Activated T-helper 2 cell treated with anti-CD3 and anti-CD28 coated beads, Interferon-gamma antibody, Interleukin-2, Interleukin-4, amounts not matched to agents 10 μg/mL and 5 μg/mL and 100 μg/mL, durations not matched to agents 14 hours and 24 hours and 36 hours (primary cell): ENCODE measurements around the gene FOXA2. TPM values are rescaled to one million over a fixed set of nuclear protein-coding genes. Genes with fewer than 3 reads are reported as not detected.
"Not testable (repeated sequence)": the region's sequence is repeated elsewhere in the genome, so short reads cannot be mapped to it uniquely, and the experiment has no call there.

Experiments used
- DNase-seq: peaks from one replicate; pipeline ENCODE4 v3.0.0; 2021; ENCODE audit warnings: low spot score
- H3K27ac Mint-ChIP-seq: one replicate; pipeline ENCODE4 v1.8.0; 2021; ENCODE audit warnings: mixed read lengths
- H3K27me3 Mint-ChIP-seq: one replicate; pipeline ENCODE4 v1.8.0; 2021; ENCODE audit warnings: low read depth, mixed read lengths
- H3K36me3 Mint-ChIP-seq: one replicate; pipeline ENCODE4 v1.8.0; 2021; ENCODE audit warnings: low read depth, mixed read lengths
- H3K4me1 Mint-ChIP-seq: one replicate; pipeline ENCODE4 v1.8.0; 2021; ENCODE audit warnings: low read depth, mixed read lengths
- H3K4me3 Mint-ChIP-seq: one replicate; pipeline ENCODE4 v1.8.0; 2021; ENCODE audit warnings: low read depth, mild to moderate bottlenecking, moderate library complexity, mixed read lengths
- H3K9me3 Mint-ChIP-seq: one replicate; pipeline ENCODE4 v1.8.0; 2021; ENCODE audit warnings: mixed read lengths
- intact Hi-C: fragments of 100-400 bp; cut with micrococcal nuclease; formaldehyde crosslinking; loops from one replicate; pipeline ENCODE4 v1.15.1; 2023
- total RNA-seq: library from RNA; stranded (reverse); gene quantifications from 2 replicates; pipeline ENCODE4 v1.2.3, GENCODE V29; 2022

Gene FOXA2
- total RNA-seq, 1 donor from 2014 or later = not detected

DNA sequence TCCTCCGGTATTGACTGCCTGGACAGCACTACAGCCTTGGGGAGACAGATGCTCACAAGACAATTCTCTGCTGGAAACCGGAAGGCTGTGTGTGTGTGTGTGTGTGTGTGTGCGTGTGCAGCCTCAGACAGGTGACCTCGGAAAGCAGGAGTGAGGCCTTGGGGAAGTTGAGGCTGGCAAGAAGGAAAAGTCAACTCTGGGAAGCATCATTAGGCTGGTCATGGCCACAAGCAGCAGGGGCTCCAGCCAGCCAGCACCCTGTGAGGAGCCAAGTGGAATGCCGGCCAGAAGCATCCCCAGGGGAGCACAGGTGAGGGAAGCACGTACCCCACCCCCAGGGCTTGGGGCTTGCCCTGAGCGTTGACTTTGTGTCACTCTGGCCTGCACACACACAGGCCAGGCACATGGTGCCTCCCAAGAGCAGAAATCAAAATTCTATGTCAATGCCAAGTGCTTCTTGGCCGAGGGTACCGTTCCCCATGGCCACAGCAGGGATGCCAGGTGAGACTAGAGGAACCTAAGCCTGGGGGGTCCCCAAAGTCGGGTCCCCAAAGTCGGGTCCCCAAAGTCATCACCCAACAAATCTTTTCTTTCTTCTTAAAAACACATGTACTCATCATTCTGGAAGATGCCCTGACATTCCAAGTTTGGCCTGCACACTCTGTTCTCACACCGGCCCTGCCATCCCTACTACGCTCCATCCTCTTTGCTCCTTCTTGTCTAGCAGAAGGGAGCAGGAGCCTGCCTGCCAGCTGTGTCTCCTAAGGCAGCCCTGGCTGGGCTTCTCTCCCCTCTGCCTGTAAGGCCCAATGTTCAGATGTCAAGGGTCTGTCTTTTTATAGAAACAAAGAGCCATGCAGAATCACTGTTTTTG lies 26.7 kb downstream of the FOXA2 start:
- no peak overlapping the region for H3K4me3 Mint-ChIP-seq
- DNase-seq = no peak
- no peaks in the 10 kb centered on the region for H3K36me3 Mint-ChIP-seq
- H3K27ac Mint-ChIP-seq = no peak overlapping the region
- peaks cover 24% of the 10 kb centered on the region for H3K27me3 Mint-ChIP-seq
- H3K4me1 Mint-ChIP-seq = no peaks in the 10 kb centered on the region
- intact Hi-C loops = no loop called here
- H3K9me3 Mint-ChIP-seq = peaks cover 7% of the 10 kb centered on the region

DNA sequence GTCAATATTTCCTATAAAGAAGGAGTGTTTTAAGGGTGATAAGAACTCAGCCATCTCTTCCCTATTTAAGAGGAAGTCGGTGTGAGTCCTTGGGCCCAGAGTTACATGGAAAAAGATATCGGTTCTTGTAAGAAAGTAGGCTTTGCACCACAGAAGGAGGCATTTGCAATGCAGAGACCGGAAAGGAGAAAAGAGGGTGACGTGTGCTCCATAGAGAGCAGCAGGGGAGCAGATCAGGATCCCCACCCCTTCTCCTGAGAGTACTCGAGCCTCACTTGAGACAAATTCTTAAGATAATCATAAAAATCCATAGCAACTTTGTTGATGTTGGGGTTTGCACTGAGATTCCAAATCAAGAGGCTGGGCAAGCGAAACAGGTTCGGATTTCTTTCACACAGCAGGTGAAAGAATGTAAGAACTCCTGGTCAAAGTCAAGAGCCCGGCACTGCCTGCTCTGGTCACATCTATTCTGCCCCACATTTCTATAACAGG lies 27.8 kb downstream of the FOXA2 start:
- H3K9me3 Mint-ChIP-seq = peaks cover 7% of the 10 kb centered on the region
- DNase-seq = no peak
- no peaks in the 10 kb centered on the region for H3K4me1 Mint-ChIP-seq
- no peak overlapping the region for H3K4me3 Mint-ChIP-seq
- H3K27ac Mint-ChIP-seq = no peak overlapping the region
- no peaks in the 10 kb centered on the region for H3K36me3 Mint-ChIP-seq
- intact Hi-C loops = no loop called here
- H3K27me3 Mint-ChIP-seq = peaks cover 20% of the 10 kb centered on the region

GRCh38 chr20:22555791-22556564 lies 28.4 kb downstream of the FOXA2 start:
- no peaks in the 10 kb centered on the region for H3K36me3 Mint-ChIP-seq
- intact Hi-C loops = no loop called here
- no peaks in the 10 kb centered on the region for H3K4me1 Mint-ChIP-seq
- H3K27me3 Mint-ChIP-seq = peaks cover 15% of the 10 kb centered on the region
- peaks cover 7% of the 10 kb centered on the region for H3K9me3 Mint-ChIP-seq
- DNase-seq = no peak
- no peak overlapping the region for H3K27ac Mint-ChIP-seq
- no peak overlapping the region for H3K4me3 Mint-ChIP-seq

DNA sequence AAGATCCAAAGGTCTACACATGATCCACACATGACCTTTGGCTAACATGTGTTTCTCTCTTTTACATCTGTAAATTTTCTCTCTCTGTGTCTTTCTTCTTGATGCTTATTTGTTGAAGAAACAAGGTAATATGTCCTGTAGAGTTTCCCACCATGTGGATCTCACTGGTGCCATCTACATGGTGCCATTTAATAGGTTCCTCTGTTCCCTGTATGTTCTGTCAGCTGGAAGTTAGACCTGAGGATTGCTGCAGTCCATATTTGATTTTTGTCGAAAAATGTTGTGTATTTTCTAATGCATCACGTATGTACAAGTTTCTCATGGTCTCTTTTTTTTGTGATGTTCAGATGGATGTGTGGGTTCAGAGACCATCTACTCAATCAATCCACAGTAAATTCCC lies 30.0 kb downstream of the FOXA2 start:
- H3K9me3 Mint-ChIP-seq = peaks cover 7% of the 10 kb centered on the region
- no peak for DNase-seq
- H3K4me3 Mint-ChIP-seq = no peak overlapping the region
- H3K27ac Mint-ChIP-seq = no peak overlapping the region
- intact Hi-C loops = no loop called here
- H3K36me3 Mint-ChIP-seq = no peaks in the 10 kb centered on the region
- H3K4me1 Mint-ChIP-seq = no peaks in the 10 kb centered on the region
- peaks cover 6% of the 10 kb centered on the region for H3K27me3 Mint-ChIP-seq

- H3K4me3 Mint-ChIP-seq, H3K36me3 Mint-ChIP-seq, H3K9me3 Mint-ChIP-seq, H3K27me3 Mint-ChIP-seq, DNase-seq, intact Hi-C loops, H3K4me1 Mint-ChIP-seq, H3K27ac Mint-ChIP-seq: not testable (repeated sequence)
Observed at GRCh38 chr20:22550514-22550913, 33.9 kb downstream of the FOXA2 start.

GRCh38 chr20:22548040-22548439 lies 36.3 kb downstream of the FOXA2 start:
- Mint-ChIP-seq H3K9me3 (no peaks in the 10 kb centered on the region), H3K27ac (no peak overlapping the region), H3K36me3 (no peaks in the 10 kb centered on the region), H3K27me3 (no peaks in the 10 kb centered on the region), H3K4me1 (no peaks in the 10 kb centered on the region), H3K4me3 (no peak overlapping the region)
- no peak for DNase-seq
- intact Hi-C loops = no loop called here

DNA sequence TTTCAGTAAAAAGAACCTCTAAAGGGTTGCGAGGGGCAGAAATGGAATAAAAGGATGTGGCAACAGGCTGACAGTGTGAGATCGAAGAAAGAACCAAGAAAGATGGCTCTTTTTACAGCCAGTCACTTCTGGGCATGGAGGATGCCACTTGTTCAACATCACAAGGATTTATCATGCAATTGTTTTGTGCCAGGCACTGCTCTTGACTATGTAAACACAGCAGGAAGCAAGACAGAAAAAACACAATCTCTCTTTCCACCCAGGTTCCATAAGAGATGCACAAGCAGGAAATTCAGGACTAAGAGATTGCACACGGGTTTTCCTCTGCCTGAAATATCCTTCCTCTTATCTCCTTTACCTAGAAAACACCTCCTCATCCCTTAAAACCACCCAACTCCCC lies 38.0 kb downstream of the FOXA2 start:
- Mint-ChIP-seq H3K4me3 (no peak overlapping the region), H3K27ac (no peak overlapping the region), H3K27me3 (no peaks in the 10 kb centered on the region), H3K36me3 (no peaks in the 10 kb centered on the region), H3K9me3 (no peaks in the 10 kb centered on the region), H3K4me1 (no peaks in the 10 kb centered on the region)
- intact Hi-C loops = no loop called here
- DNase-seq = no peak

DNA sequence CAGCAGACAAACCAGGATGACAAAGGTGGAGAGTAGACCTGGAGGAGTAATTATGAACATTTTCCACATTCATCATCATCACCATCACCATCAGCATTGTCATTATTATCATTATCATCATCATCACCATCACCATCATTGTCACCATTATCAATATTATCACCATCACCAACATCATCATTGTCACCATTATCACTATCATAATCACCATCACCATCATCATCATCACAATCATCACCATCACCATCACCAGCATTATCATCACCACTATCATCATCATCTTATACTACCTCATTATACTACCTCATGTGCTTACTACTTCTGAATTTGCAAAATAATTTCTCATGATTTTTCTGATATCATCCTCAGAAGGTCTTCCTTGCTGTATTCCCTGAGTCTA lies 39.3 kb downstream of the FOXA2 start:
- Mint-ChIP-seq H3K36me3 (no peaks in the 10 kb centered on the region), H3K4me3 (no peak overlapping the region), H3K9me3 (no peaks in the 10 kb centered on the region), H3K27me3 (no peaks in the 10 kb centered on the region), H3K27ac (no peak overlapping the region), H3K4me1 (no peaks in the 10 kb centered on the region)
- intact Hi-C loops = no loop called here
- DNase-seq = no peak

GRCh38 chr20:22544462-22544861 lies 39.9 kb downstream of the FOXA2 start:
- H3K4me3 Mint-ChIP-seq = no peak overlapping the region
- no peak for DNase-seq

DNA sequence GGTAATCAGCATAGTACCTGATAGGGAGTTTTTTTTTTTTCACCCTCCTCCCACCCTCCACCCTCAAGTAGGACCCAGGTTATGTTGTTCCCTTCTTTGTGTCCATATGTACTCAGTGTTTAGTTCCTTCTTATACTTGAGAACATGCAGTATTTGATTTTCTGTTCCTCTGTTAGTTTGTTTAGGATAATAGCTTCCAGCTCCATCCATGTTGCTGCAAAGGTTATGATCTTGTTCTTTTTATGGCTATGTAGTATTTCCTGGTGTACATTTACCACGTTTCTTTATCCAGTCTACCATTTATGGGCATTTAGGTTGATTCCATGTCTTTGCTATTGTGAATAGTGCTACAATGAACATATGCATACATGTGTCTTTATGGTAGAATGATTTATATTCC lies 41.9 kb downstream of the FOXA2 start:
- H3K4me3 Mint-ChIP-seq = no peak overlapping the region
- no peaks in the 10 kb centered on the region for H3K36me3 Mint-ChIP-seq
- no peak overlapping the region for H3K27ac Mint-ChIP-seq
- DNase-seq = no peak
- no peaks in the 10 kb centered on the region for H3K4me1 Mint-ChIP-seq
- H3K27me3 Mint-ChIP-seq = no peaks in the 10 kb centered on the region
- intact Hi-C loops = no loop called here
- peaks cover 3% of the 10 kb centered on the region for H3K9me3 Mint-ChIP-seq

More at GRCh38 chr20:22544462-22544861, 39.9 kb downstream of the FOXA2 start:
- Mint-ChIP-seq H3K4me1 (no peaks in the 10 kb centered on the region), H3K27me3 (no peaks in the 10 kb centered on the region), H3K27ac (no peak overlapping the region), H3K36me3 (no peaks in the 10 kb centered on the region), H3K9me3 (no peaks in the 10 kb centered on the region)
- intact Hi-C loops = no loop called here

GRCh38 chr20:22540832-22541231 lies 43.5 kb downstream of the FOXA2 start:
- Mint-ChIP-seq H3K27me3 (no peaks in the 10 kb centered on the region), H3K27ac (no peak overlapping the region), H3K4me3 (no peak overlapping the region), H3K4me1 (no peaks in the 10 kb centered on the region), H3K36me3 (no peaks in the 10 kb centered on the region), H3K9me3 (peaks cover 3% of the 10 kb centered on the region)
- intact Hi-C loops = no loop called here
- DNase-seq = no peak

DNA sequence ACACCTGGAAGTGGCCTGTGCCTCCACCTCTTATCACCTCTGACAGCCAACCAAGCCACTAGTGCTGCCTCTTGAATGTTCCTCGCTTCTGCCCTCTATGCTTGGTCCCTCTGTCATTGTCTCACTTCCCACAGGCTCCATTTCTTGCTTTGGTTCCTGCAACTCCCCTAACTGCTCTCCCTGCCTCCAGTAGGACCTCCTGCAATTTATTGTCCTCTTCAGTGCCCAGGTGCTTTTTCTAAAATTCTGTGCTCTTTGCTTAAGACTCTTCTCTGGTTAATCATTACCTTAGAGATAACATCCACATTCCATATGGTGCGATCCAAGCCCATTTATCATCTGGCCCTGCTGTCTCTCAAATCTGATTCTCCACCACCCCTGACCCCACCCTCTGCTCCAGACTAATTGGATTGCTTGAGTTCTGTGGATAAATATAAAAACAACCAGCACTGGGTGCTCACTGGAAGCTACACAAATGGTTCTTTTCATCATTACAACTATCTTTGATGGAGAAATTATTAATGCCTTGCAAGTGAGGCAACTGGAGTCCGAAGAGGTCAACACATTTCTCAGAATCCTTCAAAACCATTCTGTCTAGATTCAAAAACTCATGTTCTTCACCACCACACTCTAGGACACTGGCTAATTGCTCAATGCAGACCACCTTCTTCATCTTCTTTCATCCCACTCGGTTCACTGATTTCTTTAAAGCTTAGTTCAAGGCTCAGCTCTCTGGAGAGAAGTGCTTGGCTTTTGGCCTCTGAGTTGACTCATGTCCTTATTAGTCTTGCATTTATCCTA lies 47.2 kb downstream of the FOXA2 start:
- no peaks in the 10 kb centered on the region for H3K27me3 Mint-ChIP-seq

More for the DNA sequence above, 47.2 kb downstream of the FOXA2 start:
- intact Hi-C loops = no loop called here
- Mint-ChIP-seq H3K9me3 (peaks cover 3% of the 10 kb centered on the region), H3K4me1 (no peaks in the 10 kb centered on the region), H3K36me3 (no peaks in the 10 kb centered on the region), H3K4me3 (no peak overlapping the region), H3K27ac (no peak overlapping the region)
- no peak for DNase-seq
